ENCODE data around the gene B2M.
A peak's percentile ranks its signal among the peaks of the same experiment; 100 is the strongest.

B2M gene

GRCh38 chr15:44711096-44711742 lies at the start of gene B2M, which contains the start of gene PATL2:
Gene B2M (plus strand): TSS chr15:44711517. CDS start chr15:44711547, 30 bp downstream.
Gene PATL2 (minus strand): TSS chr15:44711323. CDS start chr15:44676490, 34,833 bp downstream.
- no peaks in the 10 kb centered on the region for H3K9me3 ChIP-seq
- H3K4me3 ChIP-seq (ENCODE audit: low read depth in 1 of 2, low read length in 1 of 2) = peak within 1 kb of the TSS; percentile 100
- TF ChIP-seq, protein P1, sequence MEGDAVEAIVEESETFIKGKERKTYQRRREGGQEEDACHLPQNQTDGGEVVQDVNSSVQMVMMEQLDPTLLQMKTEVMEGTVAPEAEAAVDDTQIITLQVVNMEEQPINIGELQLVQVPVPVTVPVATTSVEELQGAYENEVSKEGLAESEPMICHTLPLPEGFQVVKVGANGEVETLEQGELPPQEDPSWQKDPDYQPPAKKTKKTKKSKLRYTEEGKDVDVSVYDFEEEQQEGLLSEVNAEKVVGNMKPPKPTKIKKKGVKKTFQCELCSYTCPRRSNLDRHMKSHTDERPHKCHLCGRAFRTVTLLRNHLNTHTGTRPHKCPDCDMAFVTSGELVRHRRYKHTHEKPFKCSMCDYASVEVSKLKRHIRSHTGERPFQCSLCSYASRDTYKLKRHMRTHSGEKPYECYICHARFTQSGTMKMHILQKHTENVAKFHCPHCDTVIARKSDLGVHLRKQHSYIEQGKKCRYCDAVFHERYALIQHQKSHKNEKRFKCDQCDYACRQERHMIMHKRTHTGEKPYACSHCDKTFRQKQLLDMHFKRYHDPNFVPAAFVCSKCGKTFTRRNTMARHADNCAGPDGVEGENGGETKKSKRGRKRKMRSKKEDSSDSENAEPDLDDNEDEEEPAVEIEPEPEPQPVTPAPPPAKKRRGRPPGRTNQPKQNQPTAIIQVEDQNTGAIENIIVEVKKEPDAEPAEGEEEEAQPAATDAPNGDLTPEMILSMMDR (IDR thresholded peaks at IDR 0.05) = no peak
- peaks cover 48% of the 10 kb centered on the region for H3K36me3 ChIP-seq
- peak within 1 kb of the TSS; percentile 96 for H3K27ac ChIP-seq
- no peaks in the 10 kb centered on the region for H3K27me3 ChIP-seq
- peaks cover 42% of the 10 kb centered on the region in 2 experiments for H3K4me1 ChIP-seq (ENCODE audit: control insufficient read depth in 1 of 2, insufficient read depth in 1 of 2, low read depth in 1 of 2, low read length in 1 of 2)

DNA sequence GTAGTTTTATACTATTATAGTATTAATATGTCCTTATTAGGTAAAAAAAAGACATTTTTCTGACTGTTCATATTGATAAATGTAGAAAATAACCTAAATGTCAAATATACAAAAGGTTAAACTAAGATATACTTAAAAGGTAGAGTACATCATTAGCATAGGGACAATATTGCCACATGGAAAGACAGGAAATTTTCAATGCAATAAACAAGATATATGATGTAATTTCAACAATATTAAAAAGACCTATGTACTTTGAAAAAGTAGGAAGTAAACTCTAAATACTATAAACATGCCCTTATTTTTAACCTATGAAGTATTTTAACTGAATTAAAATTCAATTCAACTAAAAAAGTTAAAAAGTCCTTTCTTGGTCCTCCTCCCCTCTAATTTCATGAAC lies 49.7 kb upstream of the B2M start:
- Histone ChIP-seq H3K4me3 (ENCODE audit: low read depth in 1 of 2, low read length in 1 of 2) (peak overlapping the region; percentile 87 to 100), H3K9me3 (no peaks in the 10 kb centered on the region), H3K27me3 (no peaks in the 10 kb centered on the region), H3K4me1 (ENCODE audit: control insufficient read depth in 1 of 2, insufficient read depth in 1 of 2, low read depth in 1 of 2, low read length in 1 of 2) (peaks cover 32 to 45% of the 10 kb centered on the region in 2 experiments), H3K27ac (peak overlapping the region; percentile 99), H3K36me3 (peaks cover 38% of the 10 kb centered on the region)
- TF ChIP-seq, protein P1 (IDR thresholded peaks at IDR 0.05) = no peak

DNA sequence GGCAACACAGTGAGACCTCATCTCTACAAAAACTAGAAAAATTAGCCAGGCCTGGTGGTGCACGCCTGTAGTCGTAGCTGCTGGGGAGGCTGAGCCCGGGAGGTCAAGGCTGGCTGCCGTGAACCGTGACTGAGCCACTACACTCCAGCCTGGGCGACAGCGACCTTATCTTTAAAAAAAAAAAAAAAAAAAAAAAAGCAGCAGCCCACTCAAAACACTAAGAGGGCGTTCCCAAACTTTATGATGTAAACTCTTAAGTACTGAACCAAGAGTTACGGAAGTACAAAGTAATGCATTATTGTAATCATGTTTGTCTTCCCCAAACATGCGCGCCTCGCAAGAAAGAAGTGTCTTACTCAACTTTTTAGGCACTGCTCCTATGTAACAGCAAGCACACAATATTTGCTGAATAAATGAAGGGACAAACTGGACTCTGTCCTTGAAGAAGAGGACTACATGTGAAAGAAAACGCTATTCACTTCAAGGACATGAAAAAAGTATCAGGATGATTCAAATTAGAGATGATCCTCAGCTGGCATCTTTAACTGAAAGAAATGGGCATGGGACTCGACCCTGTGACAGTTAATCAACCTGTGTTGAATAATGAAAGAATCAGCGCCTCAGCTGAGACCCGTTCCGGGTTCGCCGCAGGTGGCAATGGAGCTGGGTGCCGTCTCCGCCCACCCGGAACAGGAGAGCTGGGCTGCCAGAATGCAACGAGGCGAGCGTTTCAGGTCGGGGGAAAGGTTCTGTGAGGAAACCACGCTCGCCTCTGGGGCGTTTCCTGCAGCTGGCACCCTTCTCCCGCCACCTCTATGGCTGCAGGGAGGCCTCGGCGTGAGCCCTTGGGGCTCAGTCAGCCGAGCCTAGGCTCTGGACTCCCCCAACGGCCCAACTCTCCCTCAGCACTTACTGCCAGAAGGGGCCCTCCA lies 48.6 kb upstream of the B2M start:
- TF ChIP-seq, protein P1 (IDR thresholded peaks at IDR 0.05) = no peak
- H3K9me3 ChIP-seq = no peaks in the 10 kb centered on the region
- peak overlapping the region; percentile 87 to 100 for H3K4me3 ChIP-seq (ENCODE audit: low read depth in 1 of 2, low read length in 1 of 2)
- no peaks in the 10 kb centered on the region for H3K27me3 ChIP-seq
- H3K36me3 ChIP-seq = peaks cover 26% of the 10 kb centered on the region
- H3K4me1 ChIP-seq (ENCODE audit: control insufficient read depth in 1 of 2, insufficient read depth in 1 of 2, low read depth in 1 of 2, low read length in 1 of 2) = peaks cover 32 to 45% of the 10 kb centered on the region in 2 experiments
- peak overlapping the region; percentile 99 for H3K27ac ChIP-seq

- Histone ChIP-seq H3K27me3 (no peaks in the 10 kb centered on the region), H3K4me3 (ENCODE audit: low read depth in 1 of 2, low read length in 1 of 2) (peak within 1 kb of the TSS; percentile 87 to 100), H3K36me3 (peaks cover 17% of the 10 kb centered on the region), H3K9me3 (no peaks in the 10 kb centered on the region), H3K27ac (peak within 1 kb of the TSS; percentile 99), H3K4me1 (ENCODE audit: control insufficient read depth in 1 of 2, insufficient read depth in 1 of 2, low read depth in 1 of 2, low read length in 1 of 2) (peaks cover 32 to 42% of the 10 kb centered on the region in 2 experiments)
- TF ChIP-seq, protein P1 (IDR thresholded peaks at IDR 0.05) = peak; percentile 99
Observed at GRCh38 chr15:44663410-44664308, 47.7 kb upstream of the B2M start, which contains the start of gene SPG11. Gene SPG11 (minus strand): TSS chr15:44663662. CDS start chr15:44663647, 15 bp downstream.
